Kidney (tissue), 14 donors: ENCODE measurements around the gene TGFB1I1. TPM values are rescaled to one million over a fixed set of nuclear protein-coding genes. Genes with fewer than 3 reads are reported as not detected.
A peak's percentile ranks its signal among the peaks of the same experiment; 100 is the strongest.

ENCODE experiments used
- DNase-seq, 5 donors: peaks; one replicate each; pipeline ENCODE4 v3.0.0-alpha.2; 2013 to 2020
- FAIRE-seq: peaks from 2 replicates; lab custom pipeline; 2012; peaks lifted over from hg19 to GRCh38; lab: Jason Lieb, UNC
- H3K27ac ChIP-seq, 2 donors: one replicate each; pipeline ENCODE4 v1.7.0; 2013; ENCODE audit warnings: low read depth in 2 of 2, low read length in 2 of 2, inconsistent platforms in 1 of 2
- H3K27me3 ChIP-seq: one replicate; pipeline ENCODE4 v1.7.1; 2013; ENCODE audit warnings: low read length, inconsistent platforms; ENCODE audit not compliant: control insufficient read depth, insufficient read depth
- H3K36me3 ChIP-seq, 3 donors: one replicate each; pipeline versions ENCODE4 v1.7.0 to v1.7.1; 2013; ENCODE audit warnings: low read length in 3 of 3, control low read depth in 1 of 3, inconsistent platforms in 1 of 3; ENCODE audit not compliant: insufficient read depth in 3 of 3, control insufficient read depth in 2 of 3
- H3K4me1 ChIP-seq, 3 donors: one replicate each; pipeline versions ENCODE4 v1.7.0 to v1.7.1; 2013; ENCODE audit warnings: low read length in 3 of 3, inconsistent platforms in 1 of 3, low read depth in 1 of 3; ENCODE audit not compliant: control insufficient read depth in 2 of 3, insufficient read depth in 2 of 3
- H3K4me3 ChIP-seq, 3 donors: one replicate each; pipeline versions ENCODE4 v1.7.0 to v1.8.1; 2013; ENCODE audit warnings: low read length in 3 of 3, control low read depth in 1 of 3, inconsistent platforms in 1 of 3
- H3K9ac ChIP-seq, 3 donors: one replicate each; pipeline versions ENCODE4 v1.7.0 to v1.7.1; 2013; ENCODE audit warnings: low read length in 3 of 3, control low read depth in 1 of 3, inconsistent platforms in 1 of 3
- H3K9me3 ChIP-seq, 3 donors: one replicate each; pipeline versions ENCODE4 v1.7.0 to v1.7.1; 2013; ENCODE audit warnings: low read length in 3 of 3, control low read depth in 1 of 3, inconsistent platforms in 1 of 3; ENCODE audit not compliant: control insufficient read depth in 2 of 3, insufficient read depth in 1 of 3
- intact Hi-C: fragments of 100-400 bp; cut with DNase I; formaldehyde crosslinking; loops from one replicate; pipeline ENCODE4 v1.11.1; 2022
- polyA plus RNA-seq: library from polyadenylated mRNA; stranded (reverse); fragments of 350-450 nt; fragmentation: Illumina TruSeq; extraction: RNeasy Lipid Tissue Mini Kit (QIAGEN cat#74804); gene quantifications from one replicate; pipeline ENCODE4 v1.2.3, GENCODE V29; 2014; ENCODE audit warnings: low read depth, low replicate concordance; ENCODE audit not compliant: insufficient read depth
- total RNA-seq: library from RNA; stranded (reverse); fragmentation: NEBNext Ultra II Directional; extraction: Animal tissue kit (Norgen Biotek cat#: 25700); gene quantifications from one replicate; pipeline ENCODE4 v1.2.1, GENCODE V29; 2021
- TF ChIP-seq, protein P1 (sequence below): IDR thresholded peaks from 3 replicates; pipeline ENCODE4 v1.5.1; 2012; ENCODE audit warnings: mild to moderate bottlenecking, moderate library complexity, borderline replicate concordance; ENCODE audit not compliant: insufficient read depth; ENCODE audit errors: extremely low read depth
- donor health status: control.
- donor health status: control.
- donor health status: control.
- donor health status: control.
- donor health status: control.
- donor health status: DM: yes; HTN: yes; CAD: no.
- donor health status: Normal renal cell carcinoma (clear cell type).

Gene TGFB1I1
- total and polyA plus RNA-seq, 2 donors from 2014 or later, result 27.5 to 54.4 TPM

DNA sequence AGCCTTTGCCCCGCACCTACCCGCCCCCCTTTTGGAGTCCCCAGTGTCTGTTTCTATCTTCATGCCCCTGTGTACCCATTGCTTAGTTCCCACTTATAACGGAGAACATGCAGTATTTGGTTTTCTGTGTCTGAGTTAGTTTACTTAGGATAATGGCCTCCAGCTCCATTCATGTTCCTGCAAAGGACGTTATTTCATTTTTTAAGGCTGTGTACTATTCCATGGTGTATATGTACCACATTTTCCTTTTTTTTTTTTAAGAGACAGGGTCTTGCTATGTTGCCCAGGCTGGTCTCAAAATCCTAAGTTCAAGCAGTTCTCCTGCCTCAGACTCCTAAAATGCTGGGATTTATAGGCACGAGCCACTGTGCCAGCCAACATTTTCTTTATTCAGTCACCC lies 4.1 kb upstream of the TGFB1I1 start:
- TF ChIP-seq, protein P1, sequence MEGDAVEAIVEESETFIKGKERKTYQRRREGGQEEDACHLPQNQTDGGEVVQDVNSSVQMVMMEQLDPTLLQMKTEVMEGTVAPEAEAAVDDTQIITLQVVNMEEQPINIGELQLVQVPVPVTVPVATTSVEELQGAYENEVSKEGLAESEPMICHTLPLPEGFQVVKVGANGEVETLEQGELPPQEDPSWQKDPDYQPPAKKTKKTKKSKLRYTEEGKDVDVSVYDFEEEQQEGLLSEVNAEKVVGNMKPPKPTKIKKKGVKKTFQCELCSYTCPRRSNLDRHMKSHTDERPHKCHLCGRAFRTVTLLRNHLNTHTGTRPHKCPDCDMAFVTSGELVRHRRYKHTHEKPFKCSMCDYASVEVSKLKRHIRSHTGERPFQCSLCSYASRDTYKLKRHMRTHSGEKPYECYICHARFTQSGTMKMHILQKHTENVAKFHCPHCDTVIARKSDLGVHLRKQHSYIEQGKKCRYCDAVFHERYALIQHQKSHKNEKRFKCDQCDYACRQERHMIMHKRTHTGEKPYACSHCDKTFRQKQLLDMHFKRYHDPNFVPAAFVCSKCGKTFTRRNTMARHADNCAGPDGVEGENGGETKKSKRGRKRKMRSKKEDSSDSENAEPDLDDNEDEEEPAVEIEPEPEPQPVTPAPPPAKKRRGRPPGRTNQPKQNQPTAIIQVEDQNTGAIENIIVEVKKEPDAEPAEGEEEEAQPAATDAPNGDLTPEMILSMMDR, result no peak
- Histone ChIP-seq H3K9ac (no peak overlapping the region), H3K4me3 (no peak overlapping the region), H3K27ac (no peak overlapping the region), H3K4me1 (peaks cover 0 to 7% (median 0%) of the 10 kb centered on the region in 3 donors), H3K27me3 (no peaks in the 10 kb centered on the region), H3K9me3 (no peaks in the 10 kb centered on the region), H3K36me3 (peaks cover 0 to 10% (median 0%) of the 10 kb centered on the region in 3 donors)
- FAIRE-seq (no peak), DNase-seq (peak in 1 of 5 donors; percentile 2)
- intact Hi-C loops, result no loop called here

DNA sequence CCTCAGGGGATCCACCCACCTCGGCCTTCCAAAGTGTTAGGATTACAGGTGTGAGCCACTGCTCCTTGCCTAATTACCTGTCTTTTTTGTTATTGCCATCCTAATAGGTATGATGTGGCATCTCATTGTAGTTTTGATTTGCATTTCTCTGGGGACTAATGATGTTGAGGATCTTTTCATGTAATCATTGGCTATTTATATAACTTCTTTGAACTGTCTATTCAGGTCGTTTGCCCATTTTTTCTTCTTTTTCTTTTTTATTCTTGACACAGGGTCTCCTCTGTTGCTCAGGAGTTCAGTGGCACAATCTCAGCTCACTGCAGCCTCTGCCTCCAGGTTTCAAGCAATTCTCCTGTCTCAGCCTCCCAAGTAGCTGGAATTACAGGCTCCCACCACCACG lies 1.3 kb upstream of the TGFB1I1 start:
- Histone ChIP-seq H3K4me1 (peaks cover 0 to 7% (median 0%) of the 10 kb centered on the region in 3 donors), H3K4me3 (no peak overlapping the region), H3K9ac (no peak overlapping the region), H3K27me3 (no peaks in the 10 kb centered on the region), H3K27ac (no peak overlapping the region), H3K9me3 (no peaks in the 10 kb centered on the region), H3K36me3 (peaks cover 0 to 5% (median 0%) of the 10 kb centered on the region in 3 donors)
- no peak for DNase-seq
- FAIRE-seq, result no peak
- TF ChIP-seq, protein P1, result no peak
- intact Hi-C loops, result no loop called here

DNA sequence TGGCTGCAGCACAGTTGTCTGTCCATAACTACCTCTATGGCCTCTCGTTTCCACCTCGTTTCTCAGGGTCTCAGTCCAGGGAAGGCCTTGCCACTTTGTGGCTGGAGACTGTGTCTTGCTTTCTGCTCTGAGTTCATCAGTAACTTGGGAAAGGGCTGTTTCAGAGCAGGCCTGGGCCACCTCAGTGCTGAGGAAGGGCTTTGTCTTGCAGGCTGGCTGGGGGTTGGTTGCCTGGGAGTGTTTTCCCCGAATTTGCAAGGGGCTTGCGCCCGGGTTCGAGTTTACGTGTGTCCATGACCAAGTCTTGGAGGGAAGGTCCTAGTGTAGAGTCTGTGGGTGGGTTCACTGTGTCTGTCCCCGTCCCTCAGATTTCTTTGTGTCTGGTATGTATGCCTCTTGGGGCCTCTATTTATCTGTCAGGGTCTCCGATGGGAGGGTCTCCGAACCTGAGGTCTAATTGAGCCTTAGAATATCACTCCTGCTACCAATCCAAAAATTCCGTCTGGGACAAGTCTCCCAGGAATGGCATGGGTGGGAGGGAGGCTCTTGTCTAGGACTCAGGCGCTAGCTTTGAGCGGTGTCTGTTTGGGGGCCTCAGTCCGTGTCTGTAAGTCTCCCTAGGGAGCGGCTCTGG lies 594 bp upstream of the TGFB1I1 start:
- peak overlapping the region; percentile 14 to 62 (median 47) for H3K4me3 ChIP-seq
- FAIRE-seq, result no peak
- H3K36me3 ChIP-seq, result peaks cover 0 to 8% (median 0%) of the 10 kb centered on the region in 3 donors
- TF ChIP-seq, protein P1, result no peak
- peak in 1 of 5 donors; percentile 54 for DNase-seq
- H3K9ac ChIP-seq, result peak overlapping the region in 1 of 3 donors; percentile 59
- H3K4me1 ChIP-seq, result peaks cover 0 to 9% (median 0%) of the 10 kb centered on the region in 3 donors
- H3K9me3 ChIP-seq, result no peaks in the 10 kb centered on the region
- intact Hi-C loops, result no loop called here
- H3K27me3 ChIP-seq, result no peaks in the 10 kb centered on the region
- peak overlapping the region; percentile 76 to 86 for H3K27ac ChIP-seq
